Lower leg skin (tissue), 3 donors: ENCODE results near the gene PTPRN2.

Source experiments
- CTCF ChIP-seq, 3 donors: fragments of 450-650 bp; IDR thresholded peaks; one replicate each; pipeline ENCODE4 v1.5.1; 2016; ENCODE audit warnings: antibody characterized with exemption in 3 of 3, mild to moderate bottlenecking in 3 of 3, moderate library complexity in 2 of 3
- POLR2A ChIP-seq, 2 donors: fragments of 450-650 bp; IDR thresholded peaks; one replicate each; pipeline ENCODE4 v1.6.1; 2016 to 2017; ENCODE audit warnings: antibody characterized with exemption in 2 of 2, mild to moderate bottlenecking in 1 of 2, moderate library complexity in 1 of 2

DNA sequence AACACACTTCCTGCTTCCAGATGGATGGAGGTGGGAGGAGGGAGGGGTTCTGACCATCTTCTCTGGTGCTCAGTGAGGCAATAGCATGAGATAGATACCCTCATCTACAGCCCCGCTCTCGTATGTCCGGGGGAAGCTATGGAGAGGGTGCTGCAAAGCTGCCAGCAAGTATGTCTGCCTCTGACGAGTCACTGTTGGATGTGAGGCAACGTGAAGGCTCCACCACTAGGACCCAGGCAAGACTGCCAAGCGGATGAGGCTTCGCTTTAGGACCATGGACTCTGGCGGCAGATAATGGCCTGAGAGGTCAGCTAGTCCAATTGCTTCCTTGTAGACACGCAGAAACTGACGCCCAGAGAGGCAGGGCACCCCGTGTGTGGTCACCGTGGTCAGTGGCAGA lies 601.6 kb downstream of the PTPRN2 start:
- no peak for TF ChIP-seq POLR2A (IDR thresholded peaks at IDR 0.05)
- TF ChIP-seq CTCF (IDR thresholded peaks at IDR 0.05): no peak
